NCI-H510A treated with DMSO at 0.1 percent for 48 hours (cell line): ENCODE results near the gene TSC22D2.

Experiments used
- DNase-seq: peaks from one replicate; lab custom pipeline; 2025; lab: John Stamatoyannopoulos, UW

Gene TSC22D2

GRCh38 chr3:150412561-150413231 is 4.6 kb downstream of the TSC22D2 start:
- peak; percentile 32 for DNase-seq

GRCh38 chr3:150414258-150414657 is 6.2 kb downstream of the TSC22D2 start:
- DNase-seq = no peak

DNA sequence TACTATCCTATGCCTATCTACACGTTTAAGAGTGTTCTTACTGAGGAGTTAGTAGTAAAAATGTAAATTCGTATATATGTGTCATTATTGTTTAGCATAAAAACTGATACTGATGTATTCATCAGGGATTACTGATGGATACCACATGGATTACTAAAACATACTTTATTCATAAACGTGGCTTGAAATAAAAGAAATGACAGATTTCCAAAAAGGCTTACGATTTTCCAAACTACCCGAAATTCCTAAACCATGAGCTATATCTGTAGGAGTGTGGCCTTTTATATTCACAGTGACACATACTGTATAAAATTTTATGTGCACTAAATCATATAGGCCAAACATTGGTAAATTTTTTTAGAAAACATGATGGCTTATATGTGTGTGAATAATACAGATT is 6.9 kb downstream of the TSC22D2 start:
- no peak for DNase-seq

GRCh38 chr3:150419076-150419868 is 11.2 kb downstream of the TSC22D2 start:
- no peak for DNase-seq

- no peak for DNase-seq
These were observed 11.9 kb downstream of the TSC22D2 start for GRCh38 chr3:150419959-150420358.

DNA sequence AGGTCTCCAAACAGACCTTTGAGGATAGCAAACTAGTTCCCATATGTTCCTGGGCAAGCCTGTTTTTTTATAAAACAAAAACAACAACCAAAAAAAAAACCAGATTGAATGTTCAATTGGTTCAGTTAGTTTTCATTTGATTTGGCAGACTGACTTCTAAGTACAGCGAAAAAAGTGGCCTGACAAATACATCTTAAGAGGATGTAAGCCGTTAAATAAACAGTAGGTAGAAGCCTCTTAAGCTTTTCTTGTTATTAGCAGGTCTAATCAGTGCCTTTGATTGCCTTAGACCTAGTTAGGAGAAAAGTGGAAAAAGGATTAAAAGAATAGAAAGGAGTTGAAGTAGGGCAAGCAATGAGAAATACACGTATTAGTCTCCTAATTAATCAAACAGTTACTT is 13.2 kb downstream of the TSC22D2 start:
- no peak for DNase-seq

DNA sequence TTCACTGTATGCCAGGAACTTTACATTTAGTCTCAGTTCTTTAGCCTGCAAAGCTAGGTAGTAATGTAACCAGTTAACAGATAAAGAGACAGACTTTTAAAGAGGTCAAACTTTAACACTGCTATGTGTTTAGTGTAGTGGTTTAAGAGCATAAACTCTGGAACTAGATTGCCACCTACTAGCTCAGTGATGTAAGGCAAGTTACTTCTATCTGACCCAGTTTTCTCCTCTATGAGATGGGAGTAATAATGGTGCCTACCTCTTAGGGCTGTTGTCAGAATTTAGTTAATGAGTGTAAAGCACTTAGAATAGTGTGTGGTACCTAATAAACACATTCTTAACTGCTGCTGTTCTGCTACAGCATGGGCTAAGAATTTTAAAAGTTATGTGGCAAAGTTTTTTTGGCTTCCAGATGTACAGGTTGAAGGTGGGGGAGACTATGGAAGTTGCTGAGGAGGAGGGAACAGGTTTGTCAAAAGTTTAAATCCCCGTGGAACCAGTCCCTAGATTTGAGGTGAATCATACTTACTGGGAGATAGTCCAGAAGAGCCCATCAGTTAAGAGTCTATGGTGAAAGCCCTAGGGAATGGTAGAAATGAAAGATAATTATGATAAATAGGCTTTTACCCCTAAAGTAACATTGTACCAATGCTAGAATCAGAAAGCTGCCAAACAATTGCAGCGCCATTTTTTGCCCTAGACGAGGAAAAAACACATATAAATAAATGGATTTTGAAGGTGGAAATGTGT is 13.9 kb downstream of the TSC22D2 start:
- no peak for DNase-seq

GRCh38 chr3:150422907-150423306 is 14.8 kb downstream of the TSC22D2 start:
- no peak for DNase-seq

DNA sequence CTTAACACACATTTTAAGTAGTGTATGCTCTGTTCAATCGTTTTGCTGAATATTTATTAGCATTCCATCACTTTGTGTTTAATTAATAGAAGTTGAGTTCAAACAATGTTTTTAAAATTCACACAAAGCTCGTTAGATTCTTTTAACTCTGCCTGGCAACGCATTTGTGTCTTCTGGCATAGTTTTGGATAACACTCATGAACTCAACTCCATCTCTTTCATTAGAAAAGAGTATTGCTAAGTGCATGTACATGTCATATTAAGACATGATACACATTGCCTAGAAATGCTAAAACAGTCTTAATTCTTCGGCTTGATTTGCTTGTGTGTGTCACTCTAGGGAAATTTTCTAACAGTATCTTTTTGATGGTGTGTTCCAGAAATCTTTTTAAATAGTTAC is 15.7 kb downstream of the TSC22D2 start:
- DNase-seq = no peak

- DNase-seq = no peak
These were observed 18.2 kb downstream of the TSC22D2 start for GRCh38 chr3:150426292-150426691.

GRCh38 chr3:150428562-150428961 is 20.5 kb downstream of the TSC22D2 start:
- no peak for DNase-seq

DNA sequence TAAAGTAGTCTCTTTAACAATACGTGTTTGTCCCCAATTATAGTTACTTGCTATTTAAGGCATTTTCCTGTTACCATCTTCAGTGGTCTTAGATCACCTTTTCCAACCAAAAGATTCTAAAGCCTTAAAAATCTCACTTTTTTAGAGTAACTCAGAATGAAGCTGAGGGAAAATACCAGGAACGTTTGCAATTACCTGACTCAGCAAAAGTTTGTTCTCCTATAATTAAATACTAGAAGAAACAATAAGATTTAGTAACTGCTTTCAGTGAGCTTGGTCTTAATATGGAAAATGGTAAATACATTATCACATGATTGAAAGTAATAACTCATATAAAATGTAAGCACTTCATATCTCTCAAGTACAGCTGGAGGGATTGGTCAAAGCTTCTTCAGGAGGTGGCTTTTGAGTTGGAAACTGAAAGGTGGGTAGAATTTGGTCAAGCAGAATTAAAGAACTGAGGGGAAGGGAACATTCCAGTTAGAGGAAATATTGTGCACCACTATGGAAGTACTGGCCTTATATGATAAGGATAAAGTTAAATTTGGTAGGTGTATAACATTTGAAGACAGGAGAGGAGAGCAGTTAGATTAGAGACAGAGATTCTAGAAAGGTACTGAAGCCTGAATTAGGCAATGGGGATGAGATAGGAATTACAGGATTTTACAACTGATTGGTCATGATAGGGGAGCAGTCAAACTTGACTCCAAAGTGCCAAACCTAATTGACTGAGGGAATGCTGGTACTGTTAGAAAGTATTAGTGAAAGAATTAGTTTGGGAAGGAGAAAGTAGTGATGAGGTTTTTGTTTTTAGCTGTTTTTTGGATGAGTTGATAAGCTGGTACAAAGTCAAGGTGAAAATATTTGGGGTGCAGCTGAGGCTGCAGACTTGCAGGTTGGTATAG is 21.9 kb downstream of the TSC22D2 start:
- no peak for DNase-seq

- no peak for DNase-seq
These were observed 25.2 kb downstream of the TSC22D2 start for GRCh38 chr3:150433347-150433746.

DNA sequence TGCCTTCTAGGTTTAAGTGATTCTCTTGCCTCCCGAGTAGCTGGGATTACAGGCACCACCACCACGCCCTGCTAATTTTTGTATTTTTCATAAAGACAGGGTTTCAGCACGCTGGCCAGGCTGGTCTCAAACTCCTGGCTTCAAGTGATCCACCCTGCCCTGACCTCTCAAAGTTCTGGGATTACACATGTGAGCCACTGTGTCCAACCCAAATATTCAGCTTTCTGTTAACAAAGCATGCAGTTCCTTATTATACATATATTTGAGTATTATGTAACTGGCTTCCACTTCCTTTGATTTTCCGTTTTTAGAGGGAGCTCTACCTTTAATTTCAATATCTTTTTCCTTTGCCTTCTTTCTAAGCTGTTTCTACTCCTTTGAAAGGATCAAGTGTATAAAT is 26.1 kb downstream of the TSC22D2 start:
- DNase-seq = no peak

GRCh38 chr3:150436161-150436560 is 28.1 kb downstream of the TSC22D2 start:
- no peak for DNase-seq

DNA sequence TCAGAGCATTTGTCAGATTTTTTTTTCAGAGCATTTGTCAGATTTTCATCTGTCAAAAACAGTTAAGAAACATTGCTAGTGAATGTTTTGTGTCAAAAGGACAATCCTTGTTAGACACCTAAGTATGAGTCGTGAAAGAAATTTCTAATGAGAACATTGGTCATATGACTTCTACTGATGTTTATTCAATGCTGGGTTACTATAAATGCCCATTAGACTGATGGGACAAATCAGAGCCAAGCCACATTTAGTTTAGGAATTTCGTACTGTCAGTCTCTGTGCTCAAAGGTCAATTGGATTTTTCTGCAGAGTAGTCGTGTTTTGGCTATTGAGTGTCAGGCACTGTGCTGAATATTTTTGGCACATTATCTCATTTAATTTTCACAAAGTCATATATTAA is 31.6 kb downstream of the TSC22D2 start:
- DNase-seq = no peak

DNA sequence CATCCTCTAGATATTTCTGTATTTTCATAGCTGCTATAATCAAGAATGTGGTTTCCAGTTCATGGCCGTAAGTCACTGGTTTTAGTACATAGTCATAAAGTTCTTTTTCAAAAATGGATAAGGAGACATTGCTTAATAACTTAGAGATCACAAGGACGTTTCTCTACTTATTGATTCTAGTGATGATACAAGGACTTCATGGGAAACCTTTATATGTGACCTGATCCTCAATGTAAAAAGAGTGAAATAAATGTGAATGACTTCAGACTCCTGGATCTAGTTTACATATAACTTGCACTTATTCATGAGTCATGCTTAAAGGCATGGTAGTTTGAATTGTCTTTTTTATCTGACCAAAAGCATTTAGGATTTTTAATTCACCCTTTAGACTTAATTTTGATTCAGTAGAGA is 35.2 kb downstream of the TSC22D2 start:
- DNase-seq = no peak

- DNase-seq = no peak
These were observed 36.3 kb downstream of the TSC22D2 start for GRCh38 chr3:150444371-150444770.

DNA sequence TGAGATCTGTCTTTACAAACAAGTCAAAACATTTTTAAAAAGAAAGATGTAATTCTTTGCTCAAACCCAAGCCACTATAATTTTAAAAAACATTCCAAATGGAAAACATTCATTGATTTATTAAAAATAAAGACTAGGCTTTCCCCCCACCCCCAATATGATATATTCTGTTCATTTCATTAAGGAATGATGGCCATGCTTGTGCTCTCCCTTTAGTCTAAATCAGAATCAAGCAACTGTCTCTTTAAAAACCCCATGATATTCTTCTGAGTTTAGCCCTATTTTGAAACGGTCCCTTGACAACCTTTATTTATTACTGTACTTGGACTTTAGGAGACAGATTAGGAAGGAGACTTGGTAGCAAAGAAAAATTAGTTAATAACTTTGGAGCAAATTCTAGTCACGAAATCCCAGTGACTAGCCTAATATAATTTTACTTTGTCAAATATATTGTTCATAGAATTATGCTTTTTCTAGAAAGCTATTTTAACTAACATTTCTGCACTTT is 38.4 kb downstream of the TSC22D2 start:
- DNase-seq = no peak

DNA sequence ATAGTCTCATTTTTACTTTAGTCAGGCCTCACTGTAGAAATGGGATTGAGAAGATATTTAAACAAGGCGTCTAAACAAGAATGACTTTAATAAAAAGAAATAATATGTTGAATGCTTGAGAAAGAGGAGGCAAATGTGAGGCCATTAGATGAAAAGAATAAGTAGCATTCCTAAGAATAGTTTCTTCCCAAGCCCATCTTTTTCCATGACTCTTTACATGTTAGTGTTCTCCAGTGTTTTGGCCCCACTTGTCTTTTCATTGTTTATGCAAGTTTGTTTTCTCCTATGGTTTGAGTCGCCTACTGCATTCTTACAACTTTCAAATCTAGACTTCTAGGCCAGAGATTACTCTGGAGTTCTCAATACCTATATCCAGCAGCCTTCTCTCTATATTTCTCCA is 39.0 kb downstream of the TSC22D2 start:
- DNase-seq = no peak

DNA sequence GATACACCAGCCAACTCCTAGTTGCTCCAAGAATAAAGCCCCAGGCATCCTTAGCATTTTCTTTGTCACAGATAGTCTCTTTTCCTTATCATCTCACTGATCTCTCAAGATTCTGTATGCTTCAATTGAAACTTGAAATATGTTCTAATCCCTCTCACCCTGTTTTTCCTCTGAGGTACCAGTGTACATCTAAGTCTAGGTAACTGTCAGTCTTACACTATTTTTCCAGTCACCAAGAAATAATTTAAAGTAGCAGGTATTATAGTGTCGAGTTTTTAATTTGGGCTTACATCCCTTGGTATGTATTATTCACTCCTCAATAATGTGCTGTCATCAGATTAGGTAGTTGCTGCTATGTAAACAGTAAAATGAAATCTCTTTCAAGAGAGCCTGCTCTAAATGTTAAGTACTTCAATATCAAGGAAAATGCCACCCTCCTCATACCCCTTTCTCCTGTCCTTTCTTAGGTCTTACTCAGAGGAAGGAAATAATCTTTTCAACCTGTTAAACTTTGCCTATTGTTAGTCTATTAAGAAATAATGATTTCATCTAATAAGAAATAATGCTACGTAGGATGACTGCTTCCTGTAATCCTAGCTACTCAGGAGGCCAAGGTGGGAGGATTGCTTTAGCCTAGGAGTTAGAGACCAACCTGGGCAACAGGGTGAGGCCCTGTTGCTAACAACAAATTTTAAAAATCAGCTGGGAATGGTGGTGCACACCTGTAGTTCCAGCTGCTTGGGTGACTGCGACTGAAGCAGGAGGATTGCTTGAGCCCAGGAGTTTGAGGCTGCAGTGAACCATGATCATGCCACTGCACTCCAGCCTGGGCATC is 39.8 kb downstream of the TSC22D2 start:
- no peak for DNase-seq
